WERI-Rb-1 (cell line): Measurements from ENCODE around the gene SLIT3.

ENCODE experiments used
- DNase-seq: peaks from one replicate; pipeline ENCODE4 v3.0.0-alpha.2; 2020
- H3K27ac ChIP-seq: fragments of 250-450 bp; sonication (Bioruptor Pico); 2 replicates; pipeline ENCODE4 v1.5.1; 2020; ENCODE audit warnings: mild to moderate bottlenecking, moderate library complexity
- H3K27me3 ChIP-seq: fragments of 250-450 bp; sonication (Bioruptor Pico); 2 replicates; pipeline ENCODE4 v1.5.1; 2021; ENCODE audit warnings: mild to moderate bottlenecking, low read depth, moderate library complexity; ENCODE audit not compliant: insufficient read depth, severe bottlenecking
- H3K36me3 ChIP-seq: fragments of 250-450 bp; sonication (Bioruptor Pico); 2 replicates; pipeline ENCODE4 v1.5.1; 2020; ENCODE audit warnings: mild to moderate bottlenecking, moderate library complexity
- H3K4me3 ChIP-seq: 2 replicates; pipeline ENCODE4 v1.5.1; 2011; ENCODE audit warnings: low read depth, mild to moderate bottlenecking, control low read depth, low read length
- H3K9me3 ChIP-seq: fragments of 250-450 bp; sonication (Bioruptor Pico); 2 replicates; pipeline ENCODE4 v1.5.1; 2021; ENCODE audit warnings: mild to moderate bottlenecking, moderate library complexity; ENCODE audit not compliant: severe bottlenecking
- TF ChIP-seq, protein P1 (sequence below): IDR thresholded peaks from 2 replicates; pipeline ENCODE4 v1.5.1; 2011; ENCODE audit warnings: low read depth, mild to moderate bottlenecking, control low read depth, inconsistent platforms, low read length

Gene SLIT3

DNA sequence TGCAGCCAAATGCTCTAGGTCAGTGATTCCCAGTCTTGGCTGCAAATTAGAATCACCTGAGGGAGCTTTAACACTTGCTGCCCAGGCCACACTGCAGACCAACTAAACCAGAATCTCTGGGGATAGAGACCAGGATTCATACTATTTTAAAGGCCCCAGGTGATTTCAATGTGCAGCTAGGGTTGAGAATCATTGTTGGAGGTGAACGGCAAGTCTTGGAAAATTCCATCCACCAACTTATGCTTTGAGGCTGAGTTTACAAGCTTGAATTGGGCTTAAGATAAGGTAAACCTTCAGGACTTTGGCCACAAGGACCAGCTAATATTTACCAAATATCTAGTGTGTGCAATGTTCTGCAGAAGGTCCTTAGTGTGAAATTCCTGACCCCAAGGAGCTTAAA is 27.5 kb downstream of the SLIT3 start:
- Histone ChIP-seq H3K27me3 (peaks cover 70% of the 10 kb centered on the region), H3K36me3 (no peaks in the 10 kb centered on the region), H3K4me3 (no peak overlapping the region), H3K27ac (no peak overlapping the region), H3K9me3 (no peaks in the 10 kb centered on the region)
- TF ChIP-seq, protein P1, sequence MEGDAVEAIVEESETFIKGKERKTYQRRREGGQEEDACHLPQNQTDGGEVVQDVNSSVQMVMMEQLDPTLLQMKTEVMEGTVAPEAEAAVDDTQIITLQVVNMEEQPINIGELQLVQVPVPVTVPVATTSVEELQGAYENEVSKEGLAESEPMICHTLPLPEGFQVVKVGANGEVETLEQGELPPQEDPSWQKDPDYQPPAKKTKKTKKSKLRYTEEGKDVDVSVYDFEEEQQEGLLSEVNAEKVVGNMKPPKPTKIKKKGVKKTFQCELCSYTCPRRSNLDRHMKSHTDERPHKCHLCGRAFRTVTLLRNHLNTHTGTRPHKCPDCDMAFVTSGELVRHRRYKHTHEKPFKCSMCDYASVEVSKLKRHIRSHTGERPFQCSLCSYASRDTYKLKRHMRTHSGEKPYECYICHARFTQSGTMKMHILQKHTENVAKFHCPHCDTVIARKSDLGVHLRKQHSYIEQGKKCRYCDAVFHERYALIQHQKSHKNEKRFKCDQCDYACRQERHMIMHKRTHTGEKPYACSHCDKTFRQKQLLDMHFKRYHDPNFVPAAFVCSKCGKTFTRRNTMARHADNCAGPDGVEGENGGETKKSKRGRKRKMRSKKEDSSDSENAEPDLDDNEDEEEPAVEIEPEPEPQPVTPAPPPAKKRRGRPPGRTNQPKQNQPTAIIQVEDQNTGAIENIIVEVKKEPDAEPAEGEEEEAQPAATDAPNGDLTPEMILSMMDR = no peak
- DNase-seq = no peak

DNA sequence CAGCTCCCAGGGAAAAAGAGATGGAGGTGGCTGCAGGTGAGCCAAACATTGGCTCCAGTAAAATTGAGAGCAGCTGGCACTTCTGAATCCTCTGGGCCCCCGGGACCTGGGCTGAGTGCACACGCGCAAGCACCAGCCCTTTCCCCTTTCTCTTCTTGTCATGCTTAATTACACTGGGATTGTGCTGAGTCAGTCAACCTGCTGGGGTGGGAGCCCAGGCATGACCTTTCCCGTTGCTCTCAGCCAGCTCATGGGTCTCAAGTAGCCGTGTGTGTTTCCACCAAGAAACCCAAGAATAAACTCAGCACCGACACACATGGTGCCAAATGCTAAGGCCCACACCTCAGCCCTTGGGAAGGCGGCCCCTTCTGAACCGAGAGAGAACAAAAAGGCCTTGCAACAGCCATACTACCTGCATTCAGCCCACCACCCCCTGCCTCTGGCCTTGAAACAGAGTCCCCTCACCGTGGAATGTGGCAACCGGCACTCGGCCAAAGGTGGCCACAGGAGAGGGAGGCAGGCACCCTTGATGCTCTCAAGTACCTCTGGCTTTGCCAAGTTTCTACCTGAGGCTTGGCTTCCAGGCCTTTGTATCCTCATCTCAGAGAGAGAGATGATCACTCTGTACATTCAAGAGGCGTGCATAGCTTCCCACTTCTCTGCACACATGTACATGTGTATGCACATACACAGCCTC is 28.1 kb downstream of the SLIT3 start:
- Histone ChIP-seq H3K27ac (no peak overlapping the region), H3K36me3 (no peaks in the 10 kb centered on the region), H3K4me3 (no peak overlapping the region), H3K27me3 (peaks cover 74% of the 10 kb centered on the region), H3K9me3 (no peaks in the 10 kb centered on the region)
- DNase-seq = no peak
- TF ChIP-seq, protein P1 = no peak

DNA sequence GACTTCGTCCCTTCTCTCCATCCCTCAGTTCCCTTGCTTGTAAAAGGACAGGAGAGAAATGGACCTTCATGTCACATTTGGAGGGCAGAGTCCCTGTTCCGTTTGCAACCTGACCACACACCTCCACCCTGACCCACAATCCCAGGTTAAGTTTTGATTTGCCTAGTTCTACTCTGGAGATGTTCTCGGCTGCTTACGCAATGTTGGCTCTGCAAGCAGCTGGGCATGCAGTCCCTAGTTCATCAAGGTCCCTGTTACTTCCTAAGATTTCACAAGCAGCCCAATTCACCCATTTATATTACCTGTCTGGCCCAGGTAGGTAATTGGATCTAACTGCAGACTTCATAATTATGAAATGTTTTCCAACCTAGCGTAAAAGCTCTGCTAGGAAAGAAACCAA is 28.8 kb downstream of the SLIT3 start:
- TF ChIP-seq, protein P1 = no peak
- Histone ChIP-seq H3K4me3 (no peak overlapping the region), H3K9me3 (no peaks in the 10 kb centered on the region), H3K27ac (no peak overlapping the region), H3K27me3 (peaks cover 72% of the 10 kb centered on the region), H3K36me3 (no peaks in the 10 kb centered on the region)
- no peak for DNase-seq

DNA sequence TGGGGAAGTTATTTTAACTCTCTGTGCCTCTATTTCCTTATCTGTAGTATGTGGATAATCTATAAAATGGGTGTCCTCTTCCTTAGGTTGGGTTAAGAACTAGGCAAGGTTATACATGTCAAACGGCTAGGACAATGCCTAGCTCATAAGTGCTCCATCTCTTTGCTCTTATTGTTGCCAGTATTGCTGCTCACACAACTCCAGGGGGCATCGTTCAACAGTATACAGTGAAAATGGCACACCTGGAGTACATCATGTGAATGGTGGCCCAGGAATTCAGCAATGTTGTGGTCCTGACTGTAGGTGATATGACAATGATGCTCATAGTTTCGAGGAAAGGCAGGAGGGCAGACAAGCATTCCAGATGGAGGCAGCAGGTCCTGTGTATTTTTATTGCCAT is 30.1 kb downstream of the SLIT3 start:
- Histone ChIP-seq H3K9me3 (no peaks in the 10 kb centered on the region), H3K4me3 (no peak overlapping the region), H3K36me3 (no peaks in the 10 kb centered on the region), H3K27me3 (peaks cover 77% of the 10 kb centered on the region), H3K27ac (no peak overlapping the region)
- DNase-seq = no peak
- TF ChIP-seq, protein P1 = no peak

DNA sequence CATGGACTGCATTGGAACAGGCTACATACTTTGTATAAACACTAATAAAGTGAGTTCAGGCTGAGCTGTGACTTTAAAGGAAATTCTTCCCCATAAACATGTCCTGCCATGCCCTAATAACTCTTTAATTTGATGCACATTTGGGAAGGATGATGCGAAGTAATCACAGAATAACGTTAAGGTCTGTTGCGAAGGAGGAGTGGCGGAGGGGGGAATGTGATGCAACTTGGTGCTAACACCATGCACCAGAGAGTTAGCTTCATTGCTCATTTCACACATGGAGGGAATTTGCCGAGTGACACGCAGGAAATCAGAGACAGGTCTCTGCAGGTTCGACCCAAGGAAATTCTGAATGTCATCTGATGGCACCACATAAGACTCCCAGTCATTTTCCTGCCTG is 32.9 kb downstream of the SLIT3 start:
- DNase-seq = no peak
- H3K36me3 ChIP-seq = no peaks in the 10 kb centered on the region
- peaks cover 71% of the 10 kb centered on the region for H3K27me3 ChIP-seq
- TF ChIP-seq, protein P1 = no peak
- no peaks in the 10 kb centered on the region for H3K9me3 ChIP-seq
- H3K4me3 ChIP-seq = no peak overlapping the region
- H3K27ac ChIP-seq = no peak overlapping the region

DNA sequence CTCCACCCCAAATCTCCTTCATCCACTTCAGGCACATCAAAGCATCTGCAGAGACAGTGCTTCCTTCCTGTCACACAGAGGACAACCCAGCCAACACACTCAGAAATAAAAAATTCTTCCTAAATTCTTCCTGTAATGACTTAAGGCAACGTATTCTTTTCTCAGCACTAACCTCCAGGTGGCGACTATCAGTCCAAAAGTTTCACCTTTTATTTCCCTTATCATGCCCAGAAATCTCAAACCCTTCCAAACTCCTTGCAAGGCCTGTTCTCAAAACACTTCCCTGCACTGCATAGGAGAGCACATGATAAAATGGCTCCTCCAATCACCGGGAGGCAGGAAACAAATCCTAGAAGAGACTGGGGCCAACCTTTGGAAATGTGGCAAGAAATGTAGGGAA is 35.1 kb downstream of the SLIT3 start:
- H3K27ac ChIP-seq = no peak overlapping the region
- H3K27me3 ChIP-seq = peaks cover 68% of the 10 kb centered on the region
- TF ChIP-seq, protein P1 = 0 out of 2 replicates have a peak, but pooled peaks have one; percentile 11
- DNase-seq = no peak
- H3K9me3 ChIP-seq = no peaks in the 10 kb centered on the region
- H3K4me3 ChIP-seq = no peak overlapping the region
- H3K36me3 ChIP-seq = no peaks in the 10 kb centered on the region
